ENCODE data around the gene GPR158. TPM values are rescaled to one million over a fixed set of nuclear protein-coding genes. Genes with fewer than 3 reads are reported as not detected.

The GPR158 gene
- total RNA-seq, 1 donor from 2014 or later = not detected

GRCh38 chr10:25178411-25178810, 3.6 kb downstream of the GPR158 start:
- no peak for DNase-seq
- TF ChIP-seq, protein P1, sequence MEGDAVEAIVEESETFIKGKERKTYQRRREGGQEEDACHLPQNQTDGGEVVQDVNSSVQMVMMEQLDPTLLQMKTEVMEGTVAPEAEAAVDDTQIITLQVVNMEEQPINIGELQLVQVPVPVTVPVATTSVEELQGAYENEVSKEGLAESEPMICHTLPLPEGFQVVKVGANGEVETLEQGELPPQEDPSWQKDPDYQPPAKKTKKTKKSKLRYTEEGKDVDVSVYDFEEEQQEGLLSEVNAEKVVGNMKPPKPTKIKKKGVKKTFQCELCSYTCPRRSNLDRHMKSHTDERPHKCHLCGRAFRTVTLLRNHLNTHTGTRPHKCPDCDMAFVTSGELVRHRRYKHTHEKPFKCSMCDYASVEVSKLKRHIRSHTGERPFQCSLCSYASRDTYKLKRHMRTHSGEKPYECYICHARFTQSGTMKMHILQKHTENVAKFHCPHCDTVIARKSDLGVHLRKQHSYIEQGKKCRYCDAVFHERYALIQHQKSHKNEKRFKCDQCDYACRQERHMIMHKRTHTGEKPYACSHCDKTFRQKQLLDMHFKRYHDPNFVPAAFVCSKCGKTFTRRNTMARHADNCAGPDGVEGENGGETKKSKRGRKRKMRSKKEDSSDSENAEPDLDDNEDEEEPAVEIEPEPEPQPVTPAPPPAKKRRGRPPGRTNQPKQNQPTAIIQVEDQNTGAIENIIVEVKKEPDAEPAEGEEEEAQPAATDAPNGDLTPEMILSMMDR (IDR thresholded peaks at IDR 0.05) = no peak
- ChIA-PET POLR2A (no interaction called here), CTCF (no interaction called here)
- intact Hi-C loops (cut with micrococcal nuclease) = no loop called here
- Mint-ChIP-seq H3K4me1 (peaks cover 7% of the 10 kb centered on the region), H3K4me3 (no peak overlapping the region), H3K36me3 (ENCODE audit: low read depth) (no peaks in the 10 kb centered on the region), H3K9me3 (peaks cover 4% of the 10 kb centered on the region), H3K27ac (no peak overlapping the region), H3K27me3 (peaks cover 33% of the 10 kb centered on the region)
- no peak for ATAC-seq (ENCODE audit: low read depth)

DNA sequence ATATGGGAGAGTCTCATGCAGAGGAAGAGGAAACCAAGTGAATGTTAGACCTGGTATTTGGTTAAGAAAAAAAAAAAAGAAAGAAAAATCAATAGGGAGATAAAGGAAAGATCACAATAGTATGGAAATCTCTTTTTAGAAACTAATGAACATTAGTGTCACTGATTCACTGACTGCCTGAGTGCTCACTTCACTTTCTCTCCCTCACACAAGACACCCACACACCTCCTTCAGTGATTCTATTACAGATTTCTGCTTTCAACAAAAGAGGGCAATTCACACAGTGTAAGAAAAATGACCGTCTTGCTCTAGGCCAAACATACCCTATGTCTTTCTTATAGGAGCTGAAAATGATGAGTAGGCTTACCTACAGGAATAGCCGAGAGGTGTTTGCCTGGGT, 6.0 kb downstream of the GPR158 start:
- Mint-ChIP-seq H3K27ac (no peak overlapping the region), H3K9me3 (peaks cover 4% of the 10 kb centered on the region), H3K4me1 (peaks cover 7% of the 10 kb centered on the region), H3K4me3 (no peak overlapping the region), H3K27me3 (peaks cover 22% of the 10 kb centered on the region), H3K36me3 (ENCODE audit: low read depth) (no peaks in the 10 kb centered on the region)
- ChIA-PET POLR2A (no interaction called here), CTCF (no interaction called here)
- ATAC-seq (ENCODE audit: low read depth) (no peak), DNase-seq (no peak)
- intact Hi-C loops (cut with micrococcal nuclease) = no loop called here
- TF ChIP-seq, protein P1 (IDR thresholded peaks at IDR 0.05) = no peak

DNA sequence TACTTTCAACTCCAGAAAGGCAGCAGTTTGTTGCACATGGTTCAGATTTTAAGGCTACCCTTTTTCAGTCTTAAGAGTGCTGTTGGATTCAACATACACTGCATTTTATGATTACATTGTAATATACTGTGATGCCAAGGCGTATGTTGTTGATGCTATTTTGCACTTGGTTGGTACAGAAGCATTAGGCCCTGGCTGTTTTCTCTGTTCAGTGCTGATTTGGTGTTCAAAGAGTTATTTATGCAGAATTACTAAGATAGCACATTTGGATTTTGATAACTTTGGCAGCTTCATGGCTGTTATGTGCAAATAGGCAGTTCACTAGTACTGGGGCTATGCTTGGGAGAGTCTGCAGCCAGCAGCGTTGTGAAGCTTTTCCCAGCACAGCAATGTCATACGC, 7.8 kb downstream of the GPR158 start:
- Mint-ChIP-seq H3K4me1 (no peaks in the 10 kb centered on the region), H3K36me3 (ENCODE audit: low read depth) (no peaks in the 10 kb centered on the region), H3K27me3 (peaks cover 9% of the 10 kb centered on the region), H3K9me3 (peaks cover 3% of the 10 kb centered on the region), H3K27ac (no peak overlapping the region), H3K4me3 (no peak overlapping the region)
- POLR2A ChIA-PET = no interaction called here
- DNase-seq (no peak), ATAC-seq (ENCODE audit: low read depth) (no peak)
- intact Hi-C loops (cut with micrococcal nuclease) = no loop called here
- TF ChIP-seq, protein P1 (IDR thresholded peaks at IDR 0.05) = no peak
- CTCF ChIA-PET = no interaction called here

GRCh38 chr10:25191162-25191895, 16.5 kb downstream of the GPR158 start:
- Mint-ChIP-seq H3K4me3 (no peak overlapping the region), H3K27me3 (no peaks in the 10 kb centered on the region), H3K27ac (no peak overlapping the region), H3K9me3 (peaks cover 4% of the 10 kb centered on the region), H3K36me3 (ENCODE audit: low read depth) (no peaks in the 10 kb centered on the region), H3K4me1 (no peaks in the 10 kb centered on the region)
- CTCF ChIA-PET = interaction anchor here (0.6 kb wide), 1 partner anchor 44 kb away, joined by 3 read pairs; no protein-coding TSS in a partner anchor
- DNase-seq (no peak), ATAC-seq (ENCODE audit: low read depth) (no peak)
- intact Hi-C loops (cut with micrococcal nuclease) = no loop called here
- TF ChIP-seq, protein P1 (IDR thresholded peaks at IDR 0.05) = no peak
- POLR2A ChIA-PET = no interaction called here

- H3K4me1 Mint-ChIP-seq = no peaks in the 10 kb centered on the region
- no peak overlapping the region for H3K27ac Mint-ChIP-seq
- ChIA-PET POLR2A (no interaction called here), CTCF (no interaction called here)
- TF ChIP-seq, protein P1 (IDR thresholded peaks at IDR 0.05) = no peak
- no peaks in the 10 kb centered on the region for H3K27me3 Mint-ChIP-seq
- ATAC-seq (ENCODE audit: low read depth) = no peak
- no peak for DNase-seq
- no peaks in the 10 kb centered on the region for H3K36me3 Mint-ChIP-seq (ENCODE audit: low read depth)
- intact Hi-C loops (cut with micrococcal nuclease) = no loop called here
- no peak overlapping the region for H3K4me3 Mint-ChIP-seq
- H3K9me3 Mint-ChIP-seq = peaks cover 9% of the 10 kb centered on the region
Measured at GRCh38 chr10:25198151-25198550, 23.4 kb downstream of the GPR158 start.

Data from activated B cell treated with CpG ODN at 0.5 μM for 24 hours (primary cell).